Endothelial cell of umbilical vein (primary cell): ENCODE data around the gene EFCAB10. TPM values are rescaled to one million over a fixed set of nuclear protein-coding genes. Genes with fewer than 3 reads are reported as not detected.

Source experiments
- BruUV-seq: library from RNA; stranded (reverse); fragments of 400-500 nt; replicated peaks from 2 replicates; lab custom pipeline; 2021; lab: Mats Ljungman, UMichigan
- CTCF ChIA-PET: fragments of 300-600, 350-600 bp; sonication (Branson Sonifier 250); formaldehyde crosslinking; loops from one replicate; lab custom pipeline; 2021; ENCODE audit warnings: antibody characterized with exemption, inconsistent platforms; lab: Charles Lee
- POLR2A ChIA-PET: fragments of 300-600, 350-600 bp; sonication (Branson Sonifier 250); formaldehyde crosslinking; loops from one replicate; lab custom pipeline; 2021; ENCODE audit warnings: antibody characterized with exemption, inconsistent platforms; lab: Charles Lee
- DNase-seq: peaks from one replicate; pipeline ENCODE4 v3.0.0-alpha.2; 2011; ENCODE audit warnings: low read depth, low spot score
- FAIRE-seq: peaks from 2 replicates; lab custom pipeline; 2011; peaks lifted over from hg19 to GRCh38; lab: Jason Lieb, UNC
- H2AFZ ChIP-seq: 2 replicates; pipeline ENCODE4 v1.6.0; 2012; ENCODE audit warnings: low read depth, low read length, control low read depth, inconsistent platforms
- H3K27ac ChIP-seq: 2 replicates; pipeline ENCODE4 v1.5.1; 2011; ENCODE audit warnings: low read depth, mild to moderate bottlenecking, control low read depth, low read length, moderate library complexity; ENCODE audit not compliant: insufficient read depth
- H3K27me3 ChIP-seq, 2 experiments: 2 replicates each; pipeline versions ENCODE4 v1.6.0 to v1.6.1; 2011; ENCODE audit warnings: low read length in 2 of 2, mixed read lengths in 1 of 2; ENCODE audit not compliant: control insufficient read depth in 2 of 2, insufficient read depth in 2 of 2
- H3K36me3 ChIP-seq, 2 experiments: 2 replicates in 1 of 2; 3 replicates in 1 of 2; pipeline ENCODE4 v1.5.1; 2011; ENCODE audit warnings: low read length in 2 of 2, mild to moderate bottlenecking in 1 of 2, moderate library complexity in 1 of 2; ENCODE audit not compliant: control insufficient read depth in 2 of 2, insufficient read depth in 2 of 2; ENCODE audit errors: extremely low read depth in 1 of 2
- H3K4me1 ChIP-seq: 3 replicates; pipeline ENCODE4 v1.5.1; 2011; ENCODE audit warnings: mild to moderate bottlenecking, low read length; ENCODE audit not compliant: control insufficient read depth, insufficient read depth; ENCODE audit errors: extremely low read depth
- H3K4me2 ChIP-seq: 2 replicates; pipeline ENCODE4 v1.6.1; 2011; ENCODE audit warnings: low read length, control low read depth, mixed read lengths; ENCODE audit not compliant: insufficient read depth
- H3K4me3 ChIP-seq, 3 experiments: fragments of 200-600 bp in 1 of 3; sonication (generic), shearing (Covaris generic) in 1 of 3; replicated peaks in 1 of 3; 2 replicates each; pipeline ENCODE4 v1.5.1; 2011 to 2016; ENCODE audit warnings: control low read depth in 3 of 3, low read length in 3 of 3, mild to moderate bottlenecking in 2 of 3, inconsistent platforms in 1 of 3, low read depth in 1 of 3, moderate library complexity in 1 of 3; ENCODE audit not compliant: insufficient read depth in 1 of 3
- H3K79me2 ChIP-seq: 2 replicates; pipeline ENCODE4 v1.6.0; 2012; ENCODE audit warnings: low read length, inconsistent platforms; ENCODE audit not compliant: control insufficient read depth, insufficient read depth
- H3K9ac ChIP-seq: replicated peaks from 2 replicates; pipeline ENCODE3; 2011; ENCODE audit warnings: low read length, control low read depth; ENCODE audit not compliant: insufficient read depth; ENCODE audit errors: extremely low read depth
- H3K9me1 ChIP-seq: replicated peaks from 3 replicates; pipeline ENCODE4 v1.6.0; 2011; ENCODE audit warnings: mild to moderate bottlenecking, low read length; ENCODE audit not compliant: control insufficient read depth, insufficient read depth; ENCODE audit errors: extremely low read depth
- H3K9me3 ChIP-seq: replicated peaks from 2 replicates; pipeline ENCODE4 v1.5.1; 2012; ENCODE audit warnings: low read length, inconsistent platforms; ENCODE audit not compliant: control insufficient read depth, insufficient read depth
- H4K20me1 ChIP-seq: replicated peaks from 2 replicates; pipeline ENCODE3; 2011; ENCODE audit warnings: mild to moderate bottlenecking, low read length; ENCODE audit not compliant: control insufficient read depth, insufficient read depth; ENCODE audit errors: extremely low read depth
- CTCF ChIP-seq, 2 donors: IDR thresholded peaks; 1 replicate in 1 of 2; 2 replicates in 1 of 2; pipeline ENCODE4 v1.5.1; 2011; ENCODE audit warnings: low read length in 2 of 2, mild to moderate bottlenecking in 2 of 2, moderate library complexity in 2 of 2, control low read depth in 1 of 2, inconsistent platforms in 1 of 2, low read depth in 1 of 2; ENCODE audit not compliant: insufficient read depth in 1 of 2; ENCODE audit errors: extremely low read depth in 1 of 2
- GATA2 ChIP-seq: IDR thresholded peaks from 2 replicates; pipeline ENCODE4 v1.7.0; 2011; ENCODE audit warnings: low read depth, mild to moderate bottlenecking, moderate library complexity, mixed read lengths, low read length; ENCODE audit not compliant: insufficient read length, insufficient read depth
- MYC ChIP-seq: IDR thresholded peaks from one replicate; pipeline ENCODE4 v1.6.1; 2011; ENCODE audit warnings: mild to moderate bottlenecking, low read depth, low read length
- POLR2A ChIP-seq: IDR thresholded peaks from 2 replicates; pipeline ENCODE4 v1.6.1; 2012; ENCODE audit warnings: low read depth, mild to moderate bottlenecking, control low read depth, low read length
- dilution Hi-C: fragments of 300-500 bp; cut with MboI; formaldehyde crosslinking; loops from one replicate; pipeline ENCODE4 v1.15.0; 2019; ENCODE audit warnings: low sequenced_read_pairs; ENCODE audit not compliant: extremely low pct_ligation_motif_present
- intact Hi-C: fragments of 100-400 bp; cut with micrococcal nuclease; formaldehyde crosslinking; loops from one replicate; pipeline ENCODE4 v1.10.0; 2022
- polyA plus RNA-seq, 4 experiments: library from polyadenylated mRNA; depleted of rRNA in 3 of 4; stranded (reverse) in 3 of 4; unstranded in 1 of 4; fragments of >200 nt; gene quantifications; 2 replicates each; pipeline versions ENCODE4 v1.2.1 to v1.2.3, GENCODE V29; 2011 to 2012; ENCODE audit warnings: missing spikeins in 1 of 4
- total RNA-seq: library from RNA; stranded (reverse); gene quantifications from 2 replicates; pipeline ENCODE4 v1.2.3, GENCODE V29; 2021
- TF ChIP-seq, protein P1 (sequence below): IDR thresholded peaks from 2 replicates; pipeline ENCODE4 v1.6.1; 2011; ENCODE audit not compliant: insufficient read depth, insufficient read length

Gene EFCAB10
- total and polyA plus RNA-seq, 2 donors (not counting 3 experiments of a cell fraction or from before 2014, with no cell fraction given): not detected

- Histone ChIP-seq H3K27ac (no peak overlapping the region), H3K79me2 (no peaks in the 10 kb centered on the region), H3K9ac (no peak overlapping the region), H3K9me3 (no peaks in the 10 kb centered on the region), H3K4me1 (no peaks in the 10 kb centered on the region), H3K36me3 (peaks cover 0 to 6% of the 10 kb centered on the region in 2 experiments), H3K9me1 (no peaks in the 10 kb centered on the region), H3K4me2 (no peak overlapping the region), H3K27me3 (no peaks in the 10 kb centered on the region), H4K20me1 (no peaks in the 10 kb centered on the region), H3K4me3 (no peak overlapping the region), H2AFZ (no peak overlapping the region)
- FAIRE-seq (no peak), DNase-seq (no peak)
- POLR2A ChIA-PET: no interaction called here
- CTCF ChIA-PET: no interaction called here
- intact Hi-C loops: no loop called here
- TF ChIP-seq MYC (no peak), CTCF (IDR thresholded peaks at IDR 0.05; ENCODE audit: extremely low read depth in 1 of 2, insufficient read depth in 1 of 2, low read depth in 1 of 2, low read length in 2 of 2) (no peak), POLR2A (no peak), GATA2 (no peak)
- TF ChIP-seq, protein P1, sequence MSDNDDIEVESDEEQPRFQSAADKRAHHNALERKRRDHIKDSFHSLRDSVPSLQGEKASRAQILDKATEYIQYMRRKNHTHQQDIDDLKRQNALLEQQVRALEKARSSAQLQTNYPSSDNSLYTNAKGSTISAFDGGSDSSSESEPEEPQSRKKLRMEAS: no peak
- dilution Hi-C loops: no loop called here
- no TSS peak for BruUV-seq
Measured at GRCh38 chr7:105614341-105614840, 33.1 kb upstream of the EFCAB10 start.
